SU-DHL-6 (cell line): Measurements from ENCODE around the gene NDUFA8.

Source experiments
- EZH2phosphoT487 ChIP-seq: fragments of 200-600 bp; sonication (generic), shearing (Covaris generic); conservative IDR thresholded peaks from 2 replicates; pipeline ENCODE4 v1.6.1; 2018; ENCODE audit warnings: mild to moderate bottlenecking, antibody characterized with exemption, low read length, moderate library complexity, mixed read lengths
- TF ChIP-seq, protein P1 (sequence below): fragments of 200-600 bp; sonication (generic); IDR thresholded peaks from one replicate; pipeline ENCODE4 v1.5.1; 2017; ENCODE audit warnings: antibody characterized with exemption, mild to moderate bottlenecking, low read length, moderate library complexity; ENCODE audit not compliant: insufficient read depth, poor library complexity, severe bottlenecking

DNA sequence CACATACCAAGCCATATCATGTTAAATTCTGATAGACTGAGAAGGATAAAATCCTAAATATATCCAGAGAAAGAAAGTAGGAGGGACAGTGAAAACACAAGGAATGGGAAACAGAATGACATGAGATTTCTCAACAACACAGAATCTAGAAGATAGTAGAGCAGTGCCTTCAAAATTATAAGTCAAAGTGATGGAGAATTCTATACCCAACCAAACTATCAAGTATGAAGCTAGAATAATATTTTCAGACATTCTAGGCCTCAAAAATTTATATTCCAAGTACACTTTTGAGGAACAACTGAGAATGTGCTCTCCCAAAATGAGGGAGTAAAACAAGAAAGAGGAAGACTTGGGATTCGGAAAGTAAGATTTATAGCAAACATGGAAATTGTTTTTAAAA lies 55.6 kb downstream of the NDUFA8 start:
- TF ChIP-seq, protein P1, sequence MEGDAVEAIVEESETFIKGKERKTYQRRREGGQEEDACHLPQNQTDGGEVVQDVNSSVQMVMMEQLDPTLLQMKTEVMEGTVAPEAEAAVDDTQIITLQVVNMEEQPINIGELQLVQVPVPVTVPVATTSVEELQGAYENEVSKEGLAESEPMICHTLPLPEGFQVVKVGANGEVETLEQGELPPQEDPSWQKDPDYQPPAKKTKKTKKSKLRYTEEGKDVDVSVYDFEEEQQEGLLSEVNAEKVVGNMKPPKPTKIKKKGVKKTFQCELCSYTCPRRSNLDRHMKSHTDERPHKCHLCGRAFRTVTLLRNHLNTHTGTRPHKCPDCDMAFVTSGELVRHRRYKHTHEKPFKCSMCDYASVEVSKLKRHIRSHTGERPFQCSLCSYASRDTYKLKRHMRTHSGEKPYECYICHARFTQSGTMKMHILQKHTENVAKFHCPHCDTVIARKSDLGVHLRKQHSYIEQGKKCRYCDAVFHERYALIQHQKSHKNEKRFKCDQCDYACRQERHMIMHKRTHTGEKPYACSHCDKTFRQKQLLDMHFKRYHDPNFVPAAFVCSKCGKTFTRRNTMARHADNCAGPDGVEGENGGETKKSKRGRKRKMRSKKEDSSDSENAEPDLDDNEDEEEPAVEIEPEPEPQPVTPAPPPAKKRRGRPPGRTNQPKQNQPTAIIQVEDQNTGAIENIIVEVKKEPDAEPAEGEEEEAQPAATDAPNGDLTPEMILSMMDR, result no peak
- no peak for TF ChIP-seq EZH2phosphoT487
